ENCODE results near the gene HNRNPA0.

The HNRNPA0 gene

GRCh38 chr5:137754188-137754960, at the start of gene HNRNPA0:
TSS of gene HNRNPA0 (minus strand) at chr5:137754363. CDS start at chr5:137754066, 297 bp downstream.
- ATAC-seq = peak; percentile 92
- TF ChIP-seq ZFP3 (CRISPR knock-in tag; IDR thresholded peaks at IDR 0.05) = 0 out of 2 replicates have a peak, but pooled peaks have one; percentile 7
- TF ChIP-seq CSDC2 (CRISPR knock-in tag; IDR thresholded peaks at IDR 0.05) = no peak
- peak; percentile 89; the same call in 1 of the 2 replicates for TF ChIP-seq PATZ1 (CRISPR knock-in tag; IDR thresholded peaks at IDR 0.05; ENCODE audit: borderline replicate concordance)

- TF ChIP-seq TOX (CRISPR knock-in tag; IDR thresholded peaks at IDR 0.05; ENCODE audit: borderline replicate concordance) (no peak), SNAI2 (CRISPR knock-in tag; IDR thresholded peaks at IDR 0.05) (no peak), TSHZ2 (CRISPR knock-in tag; IDR thresholded peaks at IDR 0.05) (no peak), ESRRG (CRISPR knock-in tag; IDR thresholded peaks at IDR 0.05) (no peak), GLIS3 (CRISPR knock-in tag; IDR thresholded peaks at IDR 0.05) (no peak), PATZ1 (CRISPR knock-in tag; IDR thresholded peaks at IDR 0.05; ENCODE audit: borderline replicate concordance) (no peak), ZFP3 (CRISPR knock-in tag; IDR thresholded peaks at IDR 0.05) (no peak), ZNF8 (CRISPR knock-in tag; IDR thresholded peaks at IDR 0.05) (no peak), OSR1 (CRISPR knock-in tag; IDR thresholded peaks at IDR 0.05) (no peak), RARB (CRISPR knock-in tag; IDR thresholded peaks at IDR 0.05) (no peak), TCF4 (CRISPR knock-in tag; IDR thresholded peaks at IDR 0.05; ENCODE audit: borderline replicate concordance) (no peak), PPARA (CRISPR knock-in tag; IDR thresholded peaks at IDR 0.05; ENCODE audit: borderline replicate concordance) (no peak), ZC3H10 (CRISPR knock-in tag; IDR thresholded peaks at IDR 0.05) (no peak), ISL1 (CRISPR knock-in tag; IDR thresholded peaks at IDR 0.05) (no peak), POU6F1 (CRISPR knock-in tag; IDR thresholded peaks at IDR 0.05; ENCODE audit: borderline replicate concordance, low read depth) (no peak), ARNTL (CRISPR knock-in tag; IDR thresholded peaks at IDR 0.05; ENCODE audit: borderline replicate concordance, low read depth) (no peak)
- ATAC-seq = no peak
Observed at GRCh38 chr5:137802282-137803210, 48.4 kb upstream of the HNRNPA0 start.

- no peak for ATAC-seq
- no peak for TF ChIP-seq CSRNP3 (CRISPR knock-in tag; IDR thresholded peaks at IDR 0.05)
- no peak for TF ChIP-seq SNAI2 (CRISPR knock-in tag; IDR thresholded peaks at IDR 0.05)
- no peak for TF ChIP-seq ZC3H10 (CRISPR knock-in tag; IDR thresholded peaks at IDR 0.05)
- no peak for TF ChIP-seq TCF4 (CRISPR knock-in tag; IDR thresholded peaks at IDR 0.05; ENCODE audit: borderline replicate concordance)
- no peak for TF ChIP-seq ESRRG (CRISPR knock-in tag; IDR thresholded peaks at IDR 0.05)
- no peak for TF ChIP-seq RARB (CRISPR knock-in tag; IDR thresholded peaks at IDR 0.05)
- TF ChIP-seq ARNTL (CRISPR knock-in tag; IDR thresholded peaks at IDR 0.05; ENCODE audit: borderline replicate concordance, low read depth) = no peak
Observed at GRCh38 chr5:137800700-137801411, 46.7 kb upstream of the HNRNPA0 start.
